HEK293 (cell line): ENCODE measurements around the gene SLC39A1.

Experiments
- FEZF1 ChIP-seq: fragments of 450-650 bp; formaldehyde crosslinking; IDR thresholded peaks from 2 replicates; pipeline ENCODE4 v1.5.1; 2016; ENCODE audit warnings: missing biosample characterization, missing genetic modification characterization
- SETDB1 ChIP-seq: IDR thresholded peaks from one replicate; pipeline ENCODE4 v1.6.1; 2017; ENCODE audit warnings: mild to moderate bottlenecking, low read length, moderate library complexity, mixed read lengths; ENCODE audit not compliant: insufficient read length
- YY1 ChIP-seq: fragments of 450-650 bp; formaldehyde crosslinking; IDR thresholded peaks from 2 replicates; pipeline ENCODE4 v1.5.1; 2018; ENCODE audit warnings: missing biosample characterization, missing genetic modification characterization
- ZNF24 ChIP-seq: fragments of 450-650 bp; formaldehyde crosslinking; IDR thresholded peaks from 2 replicates; pipeline ENCODE4 v1.5.1; 2016; ENCODE audit warnings: missing biosample characterization, missing genetic modification characterization
- ZNF311 ChIP-seq: fragments of 450-650 bp; formaldehyde crosslinking; IDR thresholded peaks from 2 replicates; pipeline ENCODE4 v1.5.1; 2017; ENCODE audit warnings: missing biosample characterization, missing genetic modification characterization, borderline replicate concordance
- ZNF324 ChIP-seq: fragments of 450-650 bp; formaldehyde crosslinking; IDR thresholded peaks from 2 replicates; pipeline ENCODE4 v1.5.1; 2016; ENCODE audit warnings: missing biosample characterization, missing genetic modification characterization
- ZNF423 ChIP-seq: fragments of 450-650 bp; formaldehyde crosslinking; IDR thresholded peaks from 2 replicates; pipeline ENCODE4 v1.5.1; 2016; ENCODE audit warnings: missing biosample characterization, missing genetic modification characterization
- TF ChIP-seq, protein P1 (sequence below): fragments of 450-650 bp; formaldehyde crosslinking; IDR thresholded peaks from 2 replicates; pipeline ENCODE4 v1.5.1; 2016; ENCODE audit warnings: missing biosample characterization, missing genetic modification characterization
- TF ChIP-seq, protein P2 (sequence below): fragments of 450-650 bp; formaldehyde crosslinking; IDR thresholded peaks from 2 replicates; pipeline ENCODE4 v1.5.1; 2016; ENCODE audit warnings: missing biosample characterization, missing genetic modification characterization

GRCh38 chr1:153933955-153934354, 29.4 kb downstream of the SLC39A1 start:
- TF ChIP-seq YY1 (no peak), ZNF24 (no peak), ZNF324 (tag by site-specific recombination) (no peak), SETDB1 (no peak), ZNF311 (tag by site-specific recombination) (no peak), FEZF1 (tag by site-specific recombination) (no peak), ZNF423 (tag by site-specific recombination) (no peak)
- TF ChIP-seq, protein P1, sequence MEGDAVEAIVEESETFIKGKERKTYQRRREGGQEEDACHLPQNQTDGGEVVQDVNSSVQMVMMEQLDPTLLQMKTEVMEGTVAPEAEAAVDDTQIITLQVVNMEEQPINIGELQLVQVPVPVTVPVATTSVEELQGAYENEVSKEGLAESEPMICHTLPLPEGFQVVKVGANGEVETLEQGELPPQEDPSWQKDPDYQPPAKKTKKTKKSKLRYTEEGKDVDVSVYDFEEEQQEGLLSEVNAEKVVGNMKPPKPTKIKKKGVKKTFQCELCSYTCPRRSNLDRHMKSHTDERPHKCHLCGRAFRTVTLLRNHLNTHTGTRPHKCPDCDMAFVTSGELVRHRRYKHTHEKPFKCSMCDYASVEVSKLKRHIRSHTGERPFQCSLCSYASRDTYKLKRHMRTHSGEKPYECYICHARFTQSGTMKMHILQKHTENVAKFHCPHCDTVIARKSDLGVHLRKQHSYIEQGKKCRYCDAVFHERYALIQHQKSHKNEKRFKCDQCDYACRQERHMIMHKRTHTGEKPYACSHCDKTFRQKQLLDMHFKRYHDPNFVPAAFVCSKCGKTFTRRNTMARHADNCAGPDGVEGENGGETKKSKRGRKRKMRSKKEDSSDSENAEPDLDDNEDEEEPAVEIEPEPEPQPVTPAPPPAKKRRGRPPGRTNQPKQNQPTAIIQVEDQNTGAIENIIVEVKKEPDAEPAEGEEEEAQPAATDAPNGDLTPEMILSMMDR (tag by site-specific recombination) = no peak
- TF ChIP-seq, protein P2, sequence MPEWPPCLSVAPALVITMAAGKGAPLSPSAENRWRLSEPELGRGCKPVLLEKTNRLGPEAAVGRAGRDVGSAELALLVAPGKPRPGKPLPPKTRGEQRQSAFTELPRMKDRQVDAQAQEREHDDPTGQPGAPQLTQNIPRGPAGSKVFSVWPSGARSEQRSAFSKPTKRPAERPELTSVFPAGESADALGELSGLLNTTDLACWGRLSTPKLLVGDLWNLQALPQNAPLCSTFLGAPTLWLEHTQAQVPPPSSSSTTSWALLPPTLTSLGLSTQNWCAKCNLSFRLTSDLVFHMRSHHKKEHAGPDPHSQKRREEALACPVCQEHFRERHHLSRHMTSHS (tag by site-specific recombination) = no peak
